HL-60 (cell line): ENCODE data around the gene TFR2.

Experiments
- DNase-seq, 2 experiments: peaks; one replicate each; pipeline ENCODE4 v3.0.0-alpha.2; 2010 to 2020; ENCODE audit warnings: low read depth in 1 of 2, low spot score in 1 of 2
- H3K27ac ChIP-seq: fragments of 250-450 bp; sonication (Bioruptor Pico); replicated peaks from 2 replicates; pipeline ENCODE4 v1.5.1; 2020; ENCODE audit warnings: mild to moderate bottlenecking, moderate library complexity
- H3K27me3 ChIP-seq: fragments of 250-450 bp; sonication (Bioruptor Pico); 2 replicates; pipeline ENCODE4 v1.5.1; 2021; ENCODE audit warnings: mild to moderate bottlenecking, moderate library complexity; ENCODE audit not compliant: insufficient read depth, poor library complexity, severe bottlenecking
- H3K4me3 ChIP-seq: replicated peaks from 2 replicates; pipeline ENCODE4 v1.5.1; 2011; ENCODE audit warnings: mild to moderate bottlenecking, control low read depth, low read length; ENCODE audit not compliant: insufficient read depth
- CTCF ChIP-seq: IDR thresholded peaks from one replicate; pipeline ENCODE4 v1.5.1; 2011; ENCODE audit warnings: low read length, control low read depth, inconsistent platforms; ENCODE audit not compliant: insufficient read depth
- GABPA ChIP-seq: IDR thresholded peaks from 2 replicates; pipeline ENCODE4 v1.6.1; 2012; ENCODE audit warnings: low read depth
- POLR2AphosphoS5 ChIP-seq: IDR thresholded peaks from 2 replicates; pipeline ENCODE4 v1.6.1; 2012; ENCODE audit warnings: low read depth
- REST ChIP-seq: IDR thresholded peaks from 2 replicates; pipeline ENCODE4 v1.6.1; 2012; ENCODE audit warnings: low read depth; ENCODE audit not compliant: insufficient replicate concordance
- SPI1 ChIP-seq: IDR thresholded peaks from 2 replicates; pipeline ENCODE4 v1.6.1; 2012; ENCODE audit warnings: low read depth, mild to moderate bottlenecking, borderline replicate concordance

The TFR2 gene

GRCh38 chr7:100640517-100641440 lies 573 bp downstream of the TFR2 start:
- Histone ChIP-seq H3K27ac (no peak overlapping the region), H3K27me3 (no peaks in the 10 kb centered on the region), H3K4me3 (no peak overlapping the region)
- no peak for DNase-seq
- TF ChIP-seq REST (no peak), CTCF (no peak), POLR2AphosphoS5 (no peak), SPI1 (no peak), GABPA (no peak)

GRCh38 chr7:100639995-100640516 lies 1.3 kb downstream of the TFR2 start:
- no peak for DNase-seq
- H3K27ac ChIP-seq = no peak overlapping the region
- TF ChIP-seq REST (no peak), SPI1 (no peak)

GRCh38 chr7:100632951-100633717 lies 8.2 kb downstream of the TFR2 start:
- Histone ChIP-seq H3K4me3 (peak overlapping the region; percentile 70), H3K27ac (peak overlapping the region; percentile 45; the same call in 1 of the 2 replicates), H3K27me3 (no peaks in the 10 kb centered on the region)
- TF ChIP-seq SPI1 = no peak
- TF ChIP-seq CTCF = peak; percentile 13
- peak; percentile 63 to 70 for DNase-seq

More at GRCh38 chr7:100639995-100640516, 1.3 kb downstream of the TFR2 start:
- H3K4me3 ChIP-seq = no peak overlapping the region
- no peaks in the 10 kb centered on the region for H3K27me3 ChIP-seq

DNA sequence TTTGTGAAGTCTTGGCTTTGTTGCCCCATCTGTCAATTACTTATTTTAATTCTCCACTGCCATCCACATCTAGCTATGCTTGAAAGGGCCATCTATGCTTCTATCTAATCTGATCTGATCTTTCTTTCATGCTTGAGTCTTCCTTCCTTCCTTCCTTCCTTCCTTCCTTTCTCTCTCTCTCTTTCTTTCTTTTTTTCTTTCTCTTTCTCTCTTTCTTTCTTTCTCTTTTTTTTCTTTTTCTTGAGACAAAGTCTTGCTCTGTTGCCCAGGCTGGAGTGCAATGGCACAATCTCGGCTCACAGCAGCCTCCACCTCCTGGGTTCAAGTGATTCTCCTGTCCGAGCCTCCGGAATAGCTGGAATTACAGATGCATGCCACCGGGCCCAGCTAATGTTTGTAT lies 11.3 kb downstream of the TFR2 start:
- no peaks in the 10 kb centered on the region for H3K27me3 ChIP-seq
- no peak overlapping the region for H3K4me3 ChIP-seq
- DNase-seq = no peak
- TF ChIP-seq REST = no peak
- no peak for TF ChIP-seq SPI1
- TF ChIP-seq GABPA = no peak
- no peak for TF ChIP-seq POLR2AphosphoS5
- no peak for TF ChIP-seq CTCF
- no peak overlapping the region for H3K27ac ChIP-seq
